ENCODE data around the gene ALK. TPM values are rescaled to one million over a fixed set of nuclear protein-coding genes. Genes with fewer than 3 reads are reported as not detected.

ALK gene
- polyA plus RNA-seq, 3 donors, result not detected

DNA sequence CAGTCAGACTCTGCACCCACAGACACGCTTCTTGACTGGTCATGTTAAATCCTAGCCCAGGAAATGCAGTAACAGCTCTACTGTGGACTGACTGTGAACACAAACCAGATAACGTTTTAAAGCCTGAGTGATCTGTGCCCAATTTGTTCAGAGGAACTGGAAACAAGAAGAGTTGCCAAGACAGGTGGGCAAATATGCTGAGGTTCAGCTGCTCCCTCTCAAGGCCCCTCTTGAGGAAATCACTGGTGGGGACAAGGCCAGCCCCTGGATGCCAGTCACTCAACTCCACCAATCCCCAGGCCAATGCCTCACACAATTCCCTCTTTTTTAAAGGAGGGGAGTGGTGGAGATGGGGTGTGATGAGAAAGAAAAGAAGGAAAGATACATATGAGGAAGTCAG is 261.2 kb downstream of the ALK start:
- Histone ChIP-seq H3K27me3 (ENCODE audit: control insufficient read depth in 2 of 2, insufficient read depth in 2 of 2, low read length in 2 of 2) (no peaks in the 10 kb centered on the region), H3K27ac (ENCODE audit: low read depth in 1 of 2, low read length in 2 of 2) (no peak overlapping the region), H3K4me2 (replicated peaks; ENCODE audit: extremely low read depth, low read length, poor library complexity, severe bottlenecking) (no peak overlapping the region), H3K9ac (ENCODE audit: insufficient read depth, low read length, poor library complexity, severe bottlenecking) (no peak overlapping the region), H4K20me1 (ENCODE audit: insufficient read depth, low read length) (no peaks in the 10 kb centered on the region), H3K36me3 (replicated peaks in 1 of 2; ENCODE audit: control insufficient read depth in 1 of 2, insufficient read depth in 2 of 2, low read length in 2 of 2) (no peaks in the 10 kb centered on the region), H3K79me2 (ENCODE audit: insufficient read depth, low read length) (no peaks in the 10 kb centered on the region), H3K4me1 (ENCODE audit: control insufficient read depth in 1 of 2, insufficient read depth in 2 of 2, low read length in 2 of 2) (no peaks in the 10 kb centered on the region), H3K4me3 (replicated peaks in 1 of 3; ENCODE audit: low read depth in 2 of 3, low read length in 3 of 3) (no peak overlapping the region), H2AFZ (ENCODE audit: insufficient read depth, low read depth, low read length, poor library complexity, severe bottlenecking) (no peak overlapping the region), H3K9me3 (replicated peaks in 1 of 2; ENCODE audit: control insufficient read depth in 1 of 2, insufficient read depth in 1 of 2, low read length in 2 of 2) (no peaks in the 10 kb centered on the region)
- no peak for DNase-seq
- peaks cover 2 to 3% (median 3%) of the 10 kb centered on the region in 3 donors for H3K27me3 Mint-ChIP-seq (ENCODE audit: low read depth in 3 of 3)
- H3K4me3 Mint-ChIP-seq, result no peak overlapping the region
- H3K27ac Mint-ChIP-seq, result no peak overlapping the region
- intact Hi-C loops (cut with micrococcal nuclease), result no loop called here
- TF ChIP-seq, protein P1, sequence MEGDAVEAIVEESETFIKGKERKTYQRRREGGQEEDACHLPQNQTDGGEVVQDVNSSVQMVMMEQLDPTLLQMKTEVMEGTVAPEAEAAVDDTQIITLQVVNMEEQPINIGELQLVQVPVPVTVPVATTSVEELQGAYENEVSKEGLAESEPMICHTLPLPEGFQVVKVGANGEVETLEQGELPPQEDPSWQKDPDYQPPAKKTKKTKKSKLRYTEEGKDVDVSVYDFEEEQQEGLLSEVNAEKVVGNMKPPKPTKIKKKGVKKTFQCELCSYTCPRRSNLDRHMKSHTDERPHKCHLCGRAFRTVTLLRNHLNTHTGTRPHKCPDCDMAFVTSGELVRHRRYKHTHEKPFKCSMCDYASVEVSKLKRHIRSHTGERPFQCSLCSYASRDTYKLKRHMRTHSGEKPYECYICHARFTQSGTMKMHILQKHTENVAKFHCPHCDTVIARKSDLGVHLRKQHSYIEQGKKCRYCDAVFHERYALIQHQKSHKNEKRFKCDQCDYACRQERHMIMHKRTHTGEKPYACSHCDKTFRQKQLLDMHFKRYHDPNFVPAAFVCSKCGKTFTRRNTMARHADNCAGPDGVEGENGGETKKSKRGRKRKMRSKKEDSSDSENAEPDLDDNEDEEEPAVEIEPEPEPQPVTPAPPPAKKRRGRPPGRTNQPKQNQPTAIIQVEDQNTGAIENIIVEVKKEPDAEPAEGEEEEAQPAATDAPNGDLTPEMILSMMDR (IDR thresholded peaks at IDR 0.05), result no peak
- peaks cover 0 to 5% (median 2%) of the 10 kb centered on the region in 7 donors for H3K9me3 Mint-ChIP-seq
- H3K4me1 Mint-ChIP-seq, result no peaks in the 10 kb centered on the region
- 94% methylated on average over 2 of the region's 2 CpGs for WGBS (ENCODE audit: insufficient coverage)
- no peaks in the 10 kb centered on the region for H3K36me3 Mint-ChIP-seq

DNA sequence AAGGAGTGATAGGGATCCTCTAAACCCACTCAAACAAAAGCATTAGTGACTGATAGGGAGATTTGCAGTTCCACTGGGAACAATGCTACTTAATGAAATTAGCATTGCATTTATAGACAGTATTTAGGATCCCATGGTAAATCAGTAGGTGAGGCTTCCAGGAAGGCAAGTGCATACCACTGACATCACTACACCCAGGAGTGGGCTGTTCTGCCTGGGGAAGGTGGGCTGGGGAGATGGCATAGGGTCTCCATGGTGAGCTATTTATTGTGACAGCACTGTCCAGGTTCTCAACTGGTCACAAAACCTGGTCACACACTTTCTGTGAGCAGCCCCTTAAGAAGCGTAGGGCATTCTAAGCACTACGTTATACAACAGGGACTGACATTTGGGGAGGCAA is 262.2 kb downstream of the ALK start:
- no peak overlapping the region for H3K9ac ChIP-seq (ENCODE audit: insufficient read depth, low read length, poor library complexity, severe bottlenecking)
- H3K27me3 ChIP-seq (ENCODE audit: control insufficient read depth in 2 of 2, insufficient read depth in 2 of 2, low read length in 2 of 2), result no peaks in the 10 kb centered on the region
- Mint-ChIP-seq H3K9me3 (peaks cover 0 to 5% (median 0%) of the 10 kb centered on the region in 7 donors), H3K27ac (no peak overlapping the region), H3K36me3 (no peaks in the 10 kb centered on the region), H3K4me3 (no peak overlapping the region), H3K27me3 (ENCODE audit: low read depth in 3 of 3) (peaks cover 2% of the 10 kb centered on the region in 3 donors), H3K4me1 (no peaks in the 10 kb centered on the region)
- H4K20me1 ChIP-seq (ENCODE audit: insufficient read depth, low read length), result no peaks in the 10 kb centered on the region
- H3K4me2 ChIP-seq (replicated peaks; ENCODE audit: extremely low read depth, low read length, poor library complexity, severe bottlenecking), result no peak overlapping the region
- H3K36me3 ChIP-seq (replicated peaks in 1 of 2; ENCODE audit: control insufficient read depth in 1 of 2, insufficient read depth in 2 of 2, low read length in 2 of 2), result no peaks in the 10 kb centered on the region
- no peak overlapping the region for H3K27ac ChIP-seq (ENCODE audit: low read depth in 1 of 2, low read length in 2 of 2)
- H2AFZ ChIP-seq (ENCODE audit: insufficient read depth, low read depth, low read length, poor library complexity, severe bottlenecking), result no peak overlapping the region
- no peaks in the 10 kb centered on the region for H3K79me2 ChIP-seq (ENCODE audit: insufficient read depth, low read length)
- intact Hi-C loops (cut with micrococcal nuclease), result no loop called here
- no peaks in the 10 kb centered on the region for H3K4me1 ChIP-seq (ENCODE audit: control insufficient read depth in 1 of 2, insufficient read depth in 2 of 2, low read length in 2 of 2)
- H3K9me3 ChIP-seq (replicated peaks in 1 of 2; ENCODE audit: control insufficient read depth in 1 of 2, insufficient read depth in 1 of 2, low read length in 2 of 2), result no peaks in the 10 kb centered on the region
- no peak overlapping the region for H3K4me3 ChIP-seq (replicated peaks in 1 of 3; ENCODE audit: low read depth in 2 of 3, low read length in 3 of 3)
- DNase-seq, result no peak
- TF ChIP-seq, protein P1 (IDR thresholded peaks at IDR 0.05), result no peak
- WGBS (ENCODE audit: insufficient coverage), result 100% methylated on average over 1 of the region's 2 CpGs

Measured in CD14-positive monocyte (primary cell).